HG03457 (cell line): ENCODE data around the gene CTTN.
"Not testable (repeated sequence)": the region's sequence is repeated elsewhere in the genome, so short reads cannot be mapped to it uniquely, and the experiment has no call there.

Source experiments
- ATAC-seq: cut with Tn5 transposase; IDR thresholded peaks from one replicate; pipeline ENCODE4 v1.9.1; 2021; ENCODE audit warnings: moderate number of reproducible peaks; ENCODE audit not compliant: unreplicated experiment

CTTN gene

DNA sequence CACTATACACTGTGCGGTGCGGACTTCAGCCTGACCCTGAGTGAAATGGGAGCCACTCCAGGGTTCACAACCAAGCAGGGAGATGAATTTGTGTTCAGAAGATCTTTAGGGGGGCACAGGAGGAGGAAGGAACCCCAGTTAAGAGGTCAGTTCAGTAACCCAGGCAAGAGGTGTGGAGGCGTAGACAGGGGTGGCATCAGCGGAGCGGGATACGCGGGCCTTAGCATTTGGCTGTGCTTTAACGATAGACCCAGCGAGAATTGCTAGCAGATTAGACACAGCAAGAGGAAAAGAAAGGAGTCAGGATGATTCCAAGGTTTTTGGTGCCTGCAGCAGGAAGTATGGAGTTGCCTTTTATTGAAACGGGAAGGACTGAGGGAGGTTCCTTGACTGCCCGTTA, 46.8 kb downstream of the CTTN start:
- no peak for ATAC-seq

GRCh38 chr11:70445605-70446004, 47.3 kb downstream of the CTTN start:
- no peak for ATAC-seq

DNA sequence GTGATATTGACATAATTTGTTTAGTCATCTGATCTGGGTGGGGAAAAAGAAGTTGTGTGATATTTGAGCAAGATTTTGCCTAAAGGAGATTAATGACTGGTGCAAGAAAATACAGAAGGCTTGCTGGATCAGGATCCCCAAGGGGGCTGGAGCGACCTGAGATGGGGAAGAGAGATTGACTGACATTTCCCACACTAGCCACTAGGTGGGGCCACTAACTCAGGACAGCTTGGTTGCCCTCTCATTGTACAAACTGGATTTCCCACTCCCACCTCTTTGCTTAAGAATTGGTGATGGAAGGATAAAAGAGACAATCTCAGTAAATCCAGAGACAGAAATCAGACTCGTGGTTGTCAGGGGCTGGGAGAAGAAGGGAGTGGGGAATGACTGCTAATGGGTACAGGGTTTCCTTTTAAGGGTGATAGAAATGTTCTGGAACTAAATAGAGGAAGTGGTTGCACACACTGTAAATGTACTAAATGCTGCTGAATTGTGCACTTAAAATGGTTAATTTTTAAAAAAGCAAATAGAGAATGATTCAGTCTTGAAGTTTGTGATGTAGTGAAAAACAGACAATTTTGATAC, 50.7 kb downstream of the CTTN start:
- ATAC-seq, result no peak

DNA sequence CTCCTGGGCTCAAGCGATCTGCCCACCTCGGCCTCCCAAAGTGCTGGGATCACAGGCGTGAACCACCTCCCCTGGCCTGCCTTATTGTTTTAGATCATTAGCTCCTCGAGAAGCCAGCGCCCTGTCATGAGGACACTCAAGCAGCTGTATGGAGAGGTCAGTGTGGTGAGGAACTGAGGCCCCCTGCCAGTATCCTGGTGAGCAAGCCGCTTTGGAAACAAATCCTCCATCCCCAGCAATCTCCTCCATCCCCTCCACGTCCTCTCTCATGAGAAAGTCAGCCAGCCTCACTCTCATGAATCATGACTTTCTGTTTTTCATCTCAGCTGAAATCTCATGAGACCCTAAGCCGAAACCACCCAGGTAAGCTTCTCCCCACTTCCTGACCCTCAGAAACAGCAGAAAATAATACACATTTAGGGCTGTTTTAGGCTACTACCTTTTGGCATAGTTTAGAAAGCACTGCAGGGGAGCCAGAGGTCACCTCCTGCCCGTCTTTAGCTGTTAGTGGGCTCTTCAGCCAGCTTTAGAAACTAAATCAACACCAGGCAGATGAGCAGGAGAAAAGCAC, 56.0 kb downstream of the CTTN start:
- ATAC-seq, result no peak

- ATAC-seq, result not testable (repeated sequence)
These were observed 56.5 kb downstream of the CTTN start for GRCh38 chr11:70454811-70455210.

DNA sequence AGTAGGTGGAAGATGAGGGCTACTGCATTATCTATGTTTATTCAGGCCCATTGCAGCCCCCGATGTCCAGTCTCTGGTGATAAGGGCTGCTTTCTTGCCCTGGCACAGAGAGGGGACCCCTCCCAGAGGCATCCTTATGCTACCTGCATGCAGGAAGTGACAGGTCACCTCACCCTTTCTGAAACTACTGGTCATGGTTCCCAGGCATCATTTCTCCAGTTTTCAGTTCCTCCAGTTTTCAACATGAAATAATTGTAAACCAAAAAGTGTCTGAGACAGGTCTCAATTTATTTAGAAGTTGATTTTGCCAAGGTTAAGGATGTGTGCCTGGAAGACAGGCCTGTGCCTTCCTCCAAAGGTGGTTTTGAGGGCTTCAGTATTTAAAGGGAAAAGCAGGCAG, 57.0 kb downstream of the CTTN start:
- ATAC-seq, result no peak

GRCh38 chr11:70456921-70457532, 58.7 kb downstream of the CTTN start:
- no peak for ATAC-seq

DNA sequence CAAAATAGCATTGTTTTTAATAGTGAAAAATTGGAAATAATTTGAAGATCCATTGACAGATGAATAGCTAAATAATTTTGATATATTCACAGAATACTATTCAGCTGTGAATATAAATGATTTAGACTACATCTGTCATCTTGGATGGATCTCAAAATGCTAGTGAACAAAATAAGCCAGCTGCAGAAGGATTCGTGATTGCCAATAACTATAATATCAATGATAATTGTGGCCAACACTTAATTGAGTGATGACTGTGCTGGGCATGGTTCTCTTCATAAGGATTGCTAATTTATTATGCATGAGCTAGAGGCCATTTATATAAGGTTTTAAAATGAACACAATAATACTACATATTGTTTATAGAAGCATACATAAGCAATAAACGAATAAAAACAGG, 60.4 kb downstream of the CTTN start:
- no peak for ATAC-seq

- no peak for ATAC-seq
These were observed 61.8 kb downstream of the CTTN start for GRCh38 chr11:70460111-70460510.

GRCh38 chr11:70460964-70461363, 62.6 kb downstream of the CTTN start:
- ATAC-seq, result no peak

DNA sequence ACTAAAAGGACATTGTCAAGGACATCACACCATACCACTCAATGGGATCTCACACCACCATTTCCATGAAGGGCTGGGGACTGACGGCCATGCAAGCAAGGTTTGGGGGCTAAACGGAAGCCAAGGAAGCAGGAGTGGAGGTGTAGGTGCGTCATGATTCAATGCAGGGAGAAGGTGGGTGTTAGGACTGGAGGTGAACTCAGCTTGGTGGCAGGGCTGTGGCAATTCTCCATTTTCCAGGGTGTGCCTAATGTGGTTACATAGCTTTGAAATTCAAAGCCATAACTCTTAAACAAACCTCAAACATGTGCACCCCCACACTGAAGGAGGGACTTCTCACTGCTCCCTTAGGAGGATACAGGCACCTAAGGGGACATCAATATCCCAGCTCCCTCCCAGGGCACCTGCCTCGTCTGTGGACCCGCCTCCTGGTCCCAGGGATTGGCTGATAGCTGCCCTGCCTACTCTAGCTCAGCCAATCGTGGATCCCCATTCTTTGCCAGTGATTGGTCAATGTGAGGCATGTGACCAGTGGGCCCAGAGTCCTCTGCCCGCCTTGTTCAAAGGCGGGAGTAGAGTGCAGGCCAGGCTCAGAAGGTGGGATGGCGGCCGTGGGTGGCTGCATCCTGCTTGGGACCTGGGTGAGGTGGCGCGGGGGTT, 64.6 kb downstream of the CTTN start:
- ATAC-seq, result no peak

- no peak for ATAC-seq
These were observed 65.3 kb downstream of the CTTN start for GRCh38 chr11:70463478-70464255.

DNA sequence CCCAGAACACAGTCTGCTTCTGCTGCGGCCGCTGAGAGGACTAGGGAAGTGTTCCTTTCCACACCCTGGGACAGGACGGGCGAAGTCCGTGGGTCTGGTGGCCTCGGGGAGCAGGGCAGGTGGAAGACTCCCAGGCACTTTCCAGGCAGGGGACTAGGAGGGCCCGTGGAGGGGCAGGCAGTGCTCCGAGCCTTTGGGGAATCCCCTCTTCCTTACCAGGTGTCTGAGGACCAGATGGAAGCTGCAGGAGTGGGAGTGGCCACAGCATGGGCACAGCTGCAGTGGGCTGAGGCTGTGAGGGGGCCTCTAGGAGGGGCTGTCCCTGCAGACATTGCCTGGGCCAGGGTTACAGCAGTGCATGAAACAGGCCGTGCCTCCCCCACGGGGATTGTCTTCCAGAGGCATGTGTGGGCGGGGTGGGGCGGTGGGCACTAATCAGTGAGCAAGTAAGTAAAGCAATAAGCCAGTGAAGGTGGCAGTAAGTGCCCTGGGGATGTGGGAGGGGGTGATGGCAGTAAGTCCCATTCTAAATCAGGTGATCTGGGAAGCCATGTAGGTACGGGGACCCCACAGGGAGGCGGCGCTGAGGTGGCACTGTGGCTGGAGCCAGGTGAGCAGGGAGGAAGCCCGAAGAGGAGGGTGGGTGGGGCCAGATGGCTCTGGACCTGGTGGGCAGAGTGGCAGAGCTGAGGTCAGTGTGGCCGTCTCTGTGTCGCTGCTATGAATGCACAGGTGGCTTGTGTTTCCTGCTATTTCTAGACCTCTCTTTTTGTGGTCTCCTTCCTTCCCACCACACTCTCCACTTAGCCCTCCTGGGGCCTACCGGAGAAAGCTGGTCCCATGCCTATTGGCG, 66.4 kb downstream of the CTTN start:
- ATAC-seq, result no peak

GRCh38 chr11:70466154-70466553, 67.8 kb downstream of the CTTN start:
- ATAC-seq, result no peak

DNA sequence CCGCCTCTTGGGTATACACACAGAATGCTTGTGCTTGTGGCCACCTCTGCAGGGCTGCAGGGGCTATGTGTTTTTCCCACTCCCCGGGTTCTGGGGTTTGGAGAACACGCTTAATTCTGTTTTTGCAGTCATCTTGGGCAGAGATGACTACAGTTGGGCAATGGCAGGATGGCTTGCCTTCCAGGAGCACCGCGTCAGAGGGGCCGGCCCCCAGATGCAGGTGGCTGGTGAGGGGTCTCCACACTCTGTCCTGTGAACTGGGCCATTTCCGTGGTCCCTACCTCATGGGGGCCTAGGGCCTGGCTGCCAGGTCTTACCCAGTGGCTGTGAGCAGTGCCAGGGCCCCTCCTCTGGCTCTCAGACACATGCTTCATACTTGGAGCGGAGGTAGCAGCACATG, 68.3 kb downstream of the CTTN start:
- ATAC-seq, result no peak

- ATAC-seq, result no peak
These were observed 69.1 kb downstream of the CTTN start for GRCh38 chr11:70467201-70468085.

- no peak for ATAC-seq
These were observed 70.2 kb downstream of the CTTN start for GRCh38 chr11:70468256-70469195.

DNA sequence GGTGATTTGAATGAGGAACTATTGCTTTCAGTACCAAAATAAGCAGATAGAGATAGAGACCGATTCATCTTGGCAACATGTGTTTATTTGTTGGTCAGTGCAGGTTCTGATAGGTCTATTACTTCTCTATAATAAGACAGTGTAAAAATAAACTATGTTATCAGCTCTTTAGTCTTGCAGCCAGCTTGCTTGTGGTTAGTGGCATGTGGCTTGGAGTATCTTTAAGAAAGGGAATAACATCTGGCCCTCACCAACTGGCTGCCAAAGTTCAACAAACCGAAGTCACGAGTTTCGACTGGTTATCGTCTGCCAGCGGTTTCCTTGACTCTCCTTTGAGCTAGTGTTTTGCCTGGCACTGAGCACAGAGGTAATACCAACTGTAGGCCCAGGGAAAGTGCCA, 71.8 kb downstream of the CTTN start:
- no peak for ATAC-seq
